M059J (cell line): Measurements from ENCODE around the gene HMCN2. TPM values are rescaled to one million over a fixed set of nuclear protein-coding genes. Genes with fewer than 3 reads are reported as not detected.
A peak's percentile ranks its signal among the peaks of the same experiment; 100 is the strongest.

Experiments
- DNase-seq: peaks from one replicate; pipeline ENCODE4 v3.0.0-alpha.2; 2012; ENCODE audit warnings: low read depth
- total RNA-seq: library from RNA; depleted of rRNA; stranded (reverse); fragments of >200 nt; shearing (Covaris generic); gene quantifications from 2 replicates; pipeline ENCODE4 v1.2.3, GENCODE V29; 2014

The HMCN2 gene
- total RNA-seq, 1 experiment from 2014 or later, result not detected

DNA sequence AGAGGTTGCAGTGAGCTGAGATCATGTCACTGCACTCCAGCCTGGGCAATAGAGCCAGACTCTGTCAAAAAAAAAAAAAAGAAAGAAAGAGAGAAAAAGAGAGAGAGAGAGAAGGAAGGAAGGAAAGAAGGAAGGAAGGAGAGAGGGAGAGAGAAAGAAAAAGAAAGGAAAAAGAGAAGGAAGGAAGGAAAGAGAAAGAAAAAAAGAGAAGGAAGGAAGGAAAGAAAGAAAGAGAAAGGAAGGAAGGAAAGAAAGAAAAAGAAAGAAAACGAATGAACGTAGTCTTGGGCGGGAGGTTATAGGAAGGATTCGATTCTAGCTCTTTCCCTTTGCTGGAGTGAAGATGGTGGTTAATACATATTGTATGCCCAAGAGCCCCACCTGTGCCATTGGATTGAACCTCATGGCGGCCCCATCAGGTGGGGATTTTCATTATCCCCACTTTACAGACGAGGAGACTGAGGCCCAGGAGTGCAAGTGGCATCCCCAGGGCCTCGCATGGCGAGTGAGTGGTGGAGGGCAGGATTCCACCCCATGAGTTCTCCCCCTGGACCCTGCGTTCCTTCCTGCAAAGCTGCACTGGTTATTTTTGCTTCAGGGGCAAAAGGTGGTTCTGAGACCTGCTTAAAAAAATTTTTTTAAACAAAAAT, 98.3 kb downstream of the HMCN2 start:
- DNase-seq, result no peak

DNA sequence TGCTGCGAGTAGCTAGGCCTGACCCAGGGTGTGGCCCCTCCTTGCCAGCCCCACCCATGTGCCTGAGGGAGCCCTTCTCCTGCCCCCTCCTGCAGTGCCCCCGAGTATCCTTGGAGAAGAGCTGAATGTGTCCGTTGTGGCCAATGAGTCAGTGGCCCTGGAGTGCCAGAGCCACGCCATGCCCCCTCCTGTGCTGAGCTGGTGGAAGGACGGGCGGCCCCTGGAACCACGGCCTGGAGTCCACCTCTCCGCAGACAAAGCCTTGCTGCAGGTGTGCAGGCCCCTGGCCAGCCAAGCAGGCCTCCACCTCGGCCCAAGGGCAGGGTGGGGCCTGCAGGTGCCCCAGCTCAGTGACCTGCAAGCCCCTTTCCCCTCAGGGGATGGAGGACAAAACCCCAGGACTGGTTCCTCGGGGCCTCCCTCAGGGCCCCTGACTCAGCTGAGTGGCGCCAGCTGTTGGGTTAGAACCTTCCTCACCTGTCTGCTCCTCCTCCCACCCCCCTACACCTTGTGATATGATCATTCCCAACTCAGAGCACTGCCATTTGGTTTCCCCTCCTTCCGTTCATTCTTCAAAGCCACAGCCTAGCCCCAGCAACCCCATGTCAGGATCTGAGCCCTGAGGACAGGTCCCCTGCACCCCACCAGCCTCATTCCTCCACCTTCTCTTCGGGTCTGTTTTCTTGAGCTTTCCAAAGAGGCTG, 99.2 kb downstream of the HMCN2 start:
- DNase-seq, result peak; percentile 66

DNA sequence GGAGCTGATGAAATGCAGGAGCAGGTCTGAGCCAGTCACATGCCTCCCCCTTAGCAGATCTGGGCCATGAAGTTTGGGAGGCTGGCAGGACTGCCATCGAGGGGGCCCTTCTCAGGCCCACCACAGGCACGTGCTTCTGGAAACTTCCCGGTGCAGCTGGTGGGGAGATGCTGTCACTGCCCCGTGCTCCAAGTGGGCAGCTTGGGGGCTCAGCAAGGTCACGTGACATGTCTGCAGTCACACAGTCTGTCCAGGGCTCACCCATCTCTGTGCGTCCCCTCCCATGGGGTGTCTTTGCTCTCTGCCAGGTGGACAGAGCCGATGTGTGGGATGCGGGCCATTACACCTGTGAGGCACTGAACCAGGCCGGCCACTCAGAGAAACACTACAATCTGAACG, 99.8 kb downstream of the HMCN2 start:
- no peak for DNase-seq

DNA sequence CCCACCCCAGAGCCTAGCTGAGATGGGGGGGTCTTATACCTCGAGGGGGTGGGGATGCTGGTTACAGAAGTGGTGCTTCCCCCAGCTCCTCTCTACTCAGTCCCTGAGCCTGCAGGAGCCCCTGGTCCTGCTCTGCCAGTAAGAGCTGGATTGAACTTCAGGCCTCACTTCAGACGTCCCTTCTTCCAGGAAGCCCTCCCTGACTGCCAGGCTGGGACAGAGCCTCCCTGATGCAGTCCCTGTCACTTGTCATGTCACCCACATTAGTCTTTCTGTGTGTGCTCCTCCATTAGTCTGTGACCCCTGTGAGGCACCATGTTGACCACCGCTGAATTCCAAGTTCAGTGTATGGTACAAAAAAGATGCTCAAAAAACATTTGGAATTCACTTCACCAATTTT, 100.5 kb downstream of the HMCN2 start:
- no peak for DNase-seq

DNA sequence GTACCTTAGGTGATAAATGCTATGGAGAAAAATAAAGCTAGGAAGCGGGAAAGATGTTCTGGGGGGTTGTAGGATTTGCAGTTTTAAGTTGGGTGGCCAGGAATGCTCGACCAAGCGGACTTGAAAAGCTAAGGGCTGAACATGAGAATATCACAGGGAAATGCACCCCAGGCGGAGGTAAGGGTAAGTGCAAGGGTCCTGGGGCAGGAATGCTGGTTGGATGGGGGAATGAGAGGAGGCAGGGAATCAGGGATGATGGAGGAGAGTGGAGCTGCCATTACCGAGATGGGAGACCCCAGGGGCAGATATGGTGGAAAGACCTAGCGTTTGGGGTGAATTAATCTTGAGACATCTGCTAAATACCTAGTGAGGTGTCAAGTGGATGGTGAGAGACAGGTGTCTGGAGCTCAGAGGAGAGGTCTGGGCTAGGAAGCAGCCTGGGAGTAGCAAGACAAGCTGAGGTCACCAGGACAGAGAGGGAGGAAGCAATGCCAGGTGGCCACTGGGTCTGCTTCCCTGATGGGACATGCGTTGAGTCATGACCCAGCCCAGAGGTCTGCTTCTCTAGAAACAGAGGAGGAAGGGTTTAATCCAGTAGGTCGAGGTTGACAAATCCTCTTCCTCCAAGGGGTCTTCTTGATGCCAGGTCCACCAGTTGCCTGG, 101.5 kb downstream of the HMCN2 start:
- DNase-seq, result no peak

DNA sequence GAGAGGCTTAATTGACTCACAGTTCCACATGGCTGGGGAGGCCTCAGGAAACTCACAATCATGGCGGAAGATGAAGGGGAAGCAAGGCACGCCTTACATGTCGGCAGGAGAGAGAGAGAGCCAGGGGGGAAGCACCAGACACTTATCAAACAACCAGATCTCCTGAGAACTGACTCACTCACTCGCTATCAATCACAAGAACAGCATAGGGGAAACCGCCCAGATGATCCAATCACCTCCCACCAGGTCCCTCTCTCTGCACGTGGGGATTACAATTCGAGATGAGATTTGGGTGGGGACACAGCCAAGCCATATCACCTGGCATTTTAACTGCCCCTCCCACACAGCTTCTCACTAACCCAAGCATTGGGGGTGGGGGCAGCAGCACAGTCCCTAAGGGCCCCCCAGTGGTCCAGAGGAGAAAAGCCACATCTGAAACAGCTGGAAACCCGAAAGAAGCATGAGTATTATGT, 103.1 kb downstream of the HMCN2 start:
- DNase-seq, result peak; percentile 48

DNA sequence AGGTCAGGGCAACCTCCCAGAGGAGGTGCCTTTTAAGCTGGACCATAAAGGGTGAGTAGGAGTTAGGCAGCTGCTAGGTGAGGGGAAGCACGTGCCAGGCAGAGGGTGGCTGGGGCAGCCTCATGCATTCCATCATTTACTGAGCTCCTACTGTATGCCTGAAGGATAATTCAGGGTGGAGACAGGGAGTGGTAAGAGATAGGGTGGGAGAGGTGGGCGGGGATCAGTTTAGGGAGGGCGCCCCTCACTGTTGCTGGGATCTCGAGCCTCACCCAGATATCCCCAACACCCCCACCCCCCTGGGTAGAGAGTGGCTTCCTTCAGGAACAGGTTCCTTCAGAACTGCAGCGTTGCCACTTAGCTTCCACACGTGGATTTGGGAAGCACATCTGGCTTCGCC, 104.7 kb downstream of the HMCN2 start:
- no peak for DNase-seq

DNA sequence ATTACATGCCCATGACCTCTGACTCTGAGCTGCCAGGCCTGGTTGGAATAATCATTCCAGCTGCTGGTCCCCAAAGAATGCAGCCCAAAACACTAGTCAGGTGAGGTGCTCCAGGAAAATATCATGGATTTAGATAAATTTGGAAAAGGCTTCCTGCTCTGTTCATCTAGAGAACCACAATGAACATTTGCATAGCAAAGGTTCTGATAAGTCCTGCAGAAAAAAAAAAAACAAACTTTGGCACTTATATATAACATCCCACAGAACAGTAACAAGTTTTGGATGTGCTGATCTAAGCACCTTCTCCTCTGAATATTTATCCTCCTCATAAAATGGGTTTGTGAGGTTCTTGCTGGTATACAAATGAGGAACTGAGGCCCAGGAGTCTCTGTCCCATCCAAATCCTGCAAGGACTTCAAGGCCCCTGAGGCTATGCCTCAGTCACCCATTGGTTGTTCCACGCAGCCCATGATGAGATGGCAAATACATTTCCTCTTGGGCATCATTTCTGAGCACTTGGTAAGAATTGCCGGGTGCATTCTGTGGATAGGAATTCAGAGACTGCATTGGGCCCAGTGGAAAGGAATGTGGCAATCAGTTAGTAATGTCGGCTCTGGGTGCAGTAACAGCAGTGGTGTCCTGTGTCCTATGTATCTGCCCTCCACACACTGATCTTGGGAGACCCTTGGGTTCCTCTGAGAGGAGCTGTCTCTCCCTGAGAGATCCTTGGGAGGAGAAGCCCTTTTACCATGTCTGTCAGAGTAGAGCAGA, 105.8 kb downstream of the HMCN2 start:
- DNase-seq, result no peak

DNA sequence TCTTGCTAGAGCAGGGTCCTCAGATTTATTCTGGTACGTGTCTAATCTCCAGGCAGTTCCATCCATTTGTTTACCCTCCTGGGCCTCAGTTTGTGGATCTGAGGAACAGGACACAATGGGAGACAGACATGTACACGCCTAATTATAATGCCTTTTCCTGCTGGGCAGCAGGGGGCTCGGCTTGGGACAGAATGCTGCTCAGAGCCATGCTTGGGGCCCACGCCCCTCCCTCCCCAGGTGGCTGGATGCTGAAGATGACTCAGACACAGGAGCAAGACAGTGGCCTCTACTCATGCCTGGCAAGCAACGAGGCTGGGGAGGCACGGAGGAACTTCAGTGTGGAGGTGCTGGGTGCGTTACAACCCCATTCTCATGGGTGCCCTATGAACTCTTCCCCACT, 106.5 kb downstream of the HMCN2 start:
- DNase-seq, result no peak

DNA sequence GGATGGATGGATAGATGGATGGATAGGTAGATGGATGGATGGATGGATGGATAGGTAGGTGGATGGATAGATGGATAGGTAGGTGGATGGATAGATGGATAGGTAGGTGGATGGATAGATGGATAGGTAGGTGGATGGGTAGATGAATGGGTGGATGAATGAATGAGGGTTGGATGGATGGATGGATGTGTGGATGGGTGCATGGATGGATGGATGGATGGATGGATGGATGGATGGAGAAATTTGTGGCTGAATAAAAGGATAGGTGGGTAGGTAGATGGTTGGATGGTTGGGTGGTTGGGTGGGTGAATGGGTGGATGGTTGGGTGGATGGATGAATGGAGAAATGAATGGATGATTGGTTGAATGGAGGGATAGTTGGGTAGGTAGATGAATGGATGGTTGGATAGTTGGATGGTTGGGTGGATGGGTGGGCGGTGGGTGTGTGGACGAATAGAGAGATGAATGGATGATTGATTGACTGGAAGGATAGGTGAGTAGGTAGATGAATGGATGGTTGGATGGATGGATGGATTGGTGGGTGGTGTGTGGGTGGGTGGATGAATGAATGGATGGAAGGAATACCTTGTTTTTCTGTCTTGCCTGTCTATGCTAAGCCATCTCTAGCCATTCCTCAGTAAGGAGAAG, 108.2 kb downstream of the HMCN2 start:
- no peak for DNase-seq

DNA sequence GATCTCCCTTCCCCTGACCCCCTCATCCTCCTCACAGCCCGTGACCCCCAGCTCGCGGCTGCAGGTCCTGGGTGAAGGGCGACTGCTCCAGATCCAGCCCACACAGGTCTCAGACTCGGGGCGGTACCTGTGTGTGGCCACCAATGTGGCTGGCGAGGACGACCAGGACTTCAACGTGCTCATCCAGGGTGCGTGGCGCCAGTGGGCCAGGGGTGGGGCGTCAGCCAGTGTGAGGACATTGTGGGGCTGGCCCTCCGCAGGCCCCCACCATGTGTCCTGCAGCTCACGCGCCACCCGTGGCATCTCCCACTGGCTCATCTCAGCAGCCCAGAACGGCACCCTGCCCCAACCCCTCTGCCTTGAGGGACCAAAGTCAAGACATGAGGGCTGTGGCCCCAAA, 112.1 kb downstream of the HMCN2 start:
- DNase-seq, result no peak

DNA sequence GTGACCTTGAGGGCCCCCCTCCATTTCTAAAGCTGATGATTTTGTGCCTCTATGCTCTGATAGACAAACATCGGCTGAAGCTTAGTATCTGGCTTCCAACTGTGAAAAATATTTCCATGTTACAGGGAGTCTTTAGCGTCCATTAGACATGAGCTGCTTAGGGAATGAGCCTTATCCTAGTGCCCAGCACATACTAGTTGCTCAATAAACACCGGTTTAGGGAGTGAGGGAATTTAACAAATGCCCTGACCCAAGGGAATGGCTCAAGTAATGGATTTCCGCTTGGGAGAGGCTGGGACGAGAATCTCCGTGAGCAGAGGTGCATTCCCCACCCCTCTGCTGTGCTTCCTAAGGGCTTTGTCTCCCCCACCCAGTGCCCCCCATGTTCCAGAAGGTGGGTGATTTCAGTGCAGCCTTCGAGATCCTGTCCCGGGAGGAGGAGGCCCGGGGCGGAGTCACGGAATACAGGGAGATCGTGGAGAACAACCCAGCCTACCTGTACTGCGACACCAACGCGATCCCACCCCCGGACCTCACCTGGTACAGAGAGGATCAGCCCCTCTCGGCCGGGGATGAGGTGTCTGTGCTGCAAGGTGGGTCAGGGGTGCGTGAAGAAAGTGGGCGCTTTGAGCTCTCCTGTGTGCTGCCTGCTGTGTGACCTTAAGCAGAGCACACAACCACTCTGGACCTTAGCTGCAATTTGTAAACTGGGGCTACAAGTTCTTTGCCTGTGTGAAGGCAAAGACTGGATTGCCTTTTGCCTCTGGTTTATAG, 113.5 kb downstream of the HMCN2 start:
- DNase-seq, result no peak

DNA sequence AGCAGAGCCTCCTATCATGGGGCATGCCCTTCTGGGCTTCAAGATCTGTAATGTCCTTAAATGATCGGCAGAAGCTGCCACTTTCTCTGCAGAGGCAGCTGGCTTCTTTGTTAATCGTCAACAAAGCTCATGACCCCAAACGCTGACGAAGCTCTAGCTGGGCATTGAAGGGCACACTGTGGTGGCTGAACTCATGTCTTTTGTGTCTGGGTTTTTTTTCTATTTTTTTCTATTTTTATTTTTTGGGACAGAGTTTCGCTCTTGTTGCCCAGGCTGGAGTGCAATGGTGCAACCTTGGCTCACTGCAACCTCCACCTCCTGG, 114.0 kb downstream of the HMCN2 start:
- no peak for DNase-seq

DNA sequence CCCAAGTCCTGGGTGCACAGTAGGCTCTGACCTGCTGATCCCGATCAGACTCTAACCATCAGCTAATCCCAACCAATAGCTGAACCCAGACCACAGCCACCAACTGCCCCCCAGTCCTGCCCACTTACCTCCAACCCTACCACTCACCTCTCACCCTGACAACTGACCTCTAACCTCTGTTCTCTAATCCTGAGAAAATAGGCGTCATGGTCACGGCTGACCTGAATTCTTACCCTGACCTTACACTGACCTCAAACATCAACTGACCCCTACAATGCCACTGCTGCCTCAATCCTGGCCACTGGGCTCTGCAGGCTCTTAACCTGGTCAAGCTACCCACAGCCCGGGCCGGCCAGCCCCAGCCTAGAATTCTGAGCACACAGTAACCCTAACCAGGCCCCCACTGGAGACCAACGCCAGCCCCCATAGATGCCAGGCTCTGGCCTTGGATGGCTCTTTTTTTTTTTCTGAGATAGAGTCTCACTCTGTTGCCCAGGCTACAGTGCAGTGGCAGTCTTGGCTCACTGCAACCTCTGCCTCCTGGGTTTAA, 115.4 kb downstream of the HMCN2 start:
- DNase-seq, result no peak

DNA sequence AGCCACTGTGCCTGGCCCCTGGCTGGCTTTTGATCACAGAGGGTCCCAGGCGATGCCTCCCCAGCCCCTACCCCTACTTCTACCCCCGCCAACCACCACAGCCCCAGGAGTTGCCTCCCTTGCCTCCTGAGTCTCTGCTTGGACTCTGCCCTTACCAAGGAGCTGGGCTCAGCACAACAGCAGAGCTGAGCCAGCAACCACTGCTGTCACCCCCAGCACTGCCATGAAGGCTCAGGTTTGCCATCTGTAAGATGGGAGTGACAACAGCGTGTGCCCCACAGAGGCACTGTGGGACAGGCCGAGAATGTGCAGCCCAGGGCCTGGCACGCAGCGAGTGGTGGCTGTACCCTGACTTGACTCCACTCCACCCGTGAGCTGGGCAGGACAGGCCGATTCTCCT, 116.1 kb downstream of the HMCN2 start:
- no peak for DNase-seq

DNA sequence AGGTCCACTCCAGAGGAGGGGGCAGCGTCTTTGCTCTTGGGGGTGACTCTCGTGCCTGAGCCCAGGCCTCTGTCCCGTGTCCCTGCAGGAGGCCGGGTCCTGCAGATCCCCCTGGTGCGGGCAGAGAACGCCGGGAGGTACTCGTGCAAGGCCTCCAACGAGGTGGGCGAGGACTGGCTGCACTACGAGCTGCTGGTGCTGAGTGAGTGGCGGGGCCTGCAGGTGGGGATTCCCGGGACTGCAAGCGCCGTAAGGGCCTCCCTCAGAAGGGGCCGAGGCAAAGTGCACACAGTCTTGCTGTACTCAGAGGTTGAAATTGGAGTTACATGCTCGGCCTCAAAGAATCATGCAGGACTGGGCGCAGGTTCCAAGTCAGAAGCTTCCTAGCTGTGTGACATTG, 116.5 kb downstream of the HMCN2 start:
- DNase-seq, result no peak

DNA sequence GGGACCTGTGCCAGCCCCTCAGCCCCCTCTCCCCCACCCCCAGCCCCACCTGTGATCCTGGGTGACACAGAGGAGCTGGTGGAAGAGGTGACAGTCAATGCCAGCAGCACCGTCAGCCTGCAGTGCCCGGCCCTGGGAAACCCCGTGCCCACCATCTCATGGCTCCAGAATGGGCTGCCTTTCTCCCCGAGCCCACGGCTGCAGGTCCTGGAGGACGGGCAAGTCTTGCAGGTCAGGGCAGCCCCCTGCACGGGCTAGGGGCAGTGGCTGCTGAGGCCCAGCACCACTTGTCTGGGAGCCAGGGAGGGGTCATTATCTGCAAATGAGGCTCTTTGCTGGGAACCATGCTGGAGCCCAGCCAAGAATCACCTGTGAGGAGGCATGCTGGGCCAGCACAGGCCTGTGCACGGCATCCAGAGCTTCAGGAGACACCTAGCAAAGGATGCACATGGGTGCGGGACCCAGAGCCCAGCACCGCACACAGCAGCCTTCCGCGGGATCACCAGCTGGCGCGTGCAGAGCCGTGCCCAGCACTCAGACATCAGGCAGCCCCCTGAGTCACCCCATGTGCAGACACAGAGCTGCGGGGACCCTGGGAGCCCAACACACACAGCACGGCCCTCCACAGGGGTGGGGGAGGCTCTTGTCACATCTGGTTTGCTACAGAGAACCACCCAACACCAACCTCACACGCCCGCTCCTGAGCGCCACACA, 117.2 kb downstream of the HMCN2 start:
- no peak for DNase-seq

DNA sequence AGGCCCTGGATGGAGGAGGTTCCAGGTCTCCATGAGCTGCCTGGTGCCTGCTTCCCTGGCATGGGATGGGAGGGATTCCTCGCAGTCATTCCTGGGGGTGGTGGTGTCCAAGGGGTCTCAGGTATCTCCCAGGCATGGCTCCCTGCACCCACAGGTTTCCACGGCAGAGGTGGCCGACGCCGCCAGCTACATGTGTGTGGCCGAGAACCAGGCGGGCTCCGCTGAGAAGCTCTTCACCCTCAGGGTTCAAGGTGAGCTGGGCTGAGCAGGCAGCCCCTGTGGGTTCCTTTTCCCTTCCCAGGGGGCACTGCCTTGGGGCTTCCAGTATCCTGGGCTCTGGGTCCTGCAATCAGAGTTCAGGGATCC, 117.8 kb downstream of the HMCN2 start:
- no peak for DNase-seq

DNA sequence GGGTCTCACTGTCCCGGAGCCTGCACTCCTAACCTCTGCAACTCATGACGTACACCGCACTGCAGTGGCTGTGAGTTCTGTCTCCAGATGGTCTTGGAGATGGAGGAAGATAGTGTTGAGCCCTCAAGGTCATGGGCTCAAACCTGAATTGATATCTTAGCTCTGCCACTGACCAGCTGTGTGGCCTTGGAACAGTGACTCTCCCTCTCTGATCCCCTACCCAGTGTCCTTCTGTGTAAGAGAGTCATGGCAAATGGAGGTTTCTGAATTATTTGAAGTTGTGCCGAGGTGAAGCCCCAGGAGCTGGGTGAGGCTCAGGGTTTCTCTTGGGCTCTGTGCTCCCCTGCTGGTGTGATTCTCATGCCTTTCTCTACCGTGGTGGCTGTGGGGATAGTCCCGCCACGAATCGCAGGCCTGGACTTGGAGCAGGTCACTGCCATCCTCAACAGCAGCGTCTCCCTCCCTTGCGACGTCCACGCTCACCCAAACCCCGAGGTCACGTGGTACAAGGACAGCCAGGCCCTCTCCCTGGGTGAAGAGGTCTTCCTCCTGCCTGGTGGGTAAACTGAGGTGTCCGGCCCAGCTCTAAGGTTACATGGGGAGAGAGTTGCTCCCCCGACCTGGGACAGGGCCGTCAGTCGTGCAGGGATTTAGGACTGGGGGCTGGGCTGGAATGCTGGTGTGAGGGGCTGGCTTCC, 118.6 kb downstream of the HMCN2 start:
- DNase-seq, result no peak

DNA sequence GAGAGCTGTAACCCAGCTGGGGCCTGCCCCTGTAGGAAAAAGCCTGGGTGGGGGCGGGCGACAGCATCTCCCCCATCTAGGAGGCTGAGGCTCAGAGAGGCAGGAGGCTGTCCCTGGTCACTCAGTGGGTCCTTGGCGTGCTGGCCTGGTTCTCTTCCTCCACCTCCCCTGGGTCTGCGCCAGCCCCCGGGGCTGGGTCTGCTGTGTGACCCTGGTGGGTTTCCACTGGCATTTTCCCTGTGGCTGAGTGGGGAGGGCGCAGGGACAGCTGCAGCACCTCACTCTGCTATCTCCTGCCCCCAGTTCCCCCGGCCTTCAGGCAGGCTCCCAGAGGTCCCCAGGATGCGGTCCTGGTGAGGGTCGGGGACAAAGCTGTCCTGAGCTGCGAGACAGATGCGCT, 119.7 kb downstream of the HMCN2 start:
- no peak for DNase-seq
